H1 (cell line): ENCODE data around the gene TRIM46. TPM values are rescaled to one million over a fixed set of nuclear protein-coding genes. Genes with fewer than 3 reads are reported as not detected.

ENCODE experiments used
- CTCF ChIA-PET: fragments of 300-600 bp; sonication (Branson Sonifier 250); formaldehyde crosslinking; loops from one replicate; lab custom pipeline; 2021; ENCODE audit not compliant: partially characterized antibody; lab: Charles Lee
- POLR2A ChIA-PET: fragments of 300-600 bp; sonication (Branson Sonifier 250); formaldehyde crosslinking; loops from one replicate; lab custom pipeline; 2021; ENCODE audit warnings: inconsistent platforms; ENCODE audit not compliant: partially characterized antibody; lab: Charles Lee
- DNase-seq, 2 experiments: peaks; one replicate each; pipeline versions ENCODE4 v3.0.0 to v3.0.0-alpha.2; 2010 to 2022; ENCODE audit warnings: low spot score in 2 of 2, low read depth in 1 of 2, mixed read lengths in 1 of 2
- FAIRE-seq: peaks from 2 replicates; lab custom pipeline; 2011; peaks lifted over from hg19 to GRCh38; lab: Jason Lieb, UNC
- H2AFZ ChIP-seq: 2 replicates; pipeline ENCODE4 v1.8.1; 2012; ENCODE audit warnings: low read length, inconsistent platforms
- H2AK5ac ChIP-seq: 2 replicates; pipeline ENCODE4 v1.6.1; 2013; ENCODE audit warnings: low read depth, low read length
- H2BK120ac ChIP-seq: replicated peaks from 2 replicates; pipeline ENCODE3; 2013; ENCODE audit warnings: low read depth, low read length, inconsistent platforms
- H2BK12ac ChIP-seq: 2 replicates; pipeline ENCODE4 v1.6.1; 2013; ENCODE audit warnings: low read depth, low read length
- H2BK15ac ChIP-seq: 2 replicates; pipeline ENCODE4 v1.6.1; 2013; ENCODE audit warnings: low read length
- H2BK20ac ChIP-seq: 2 replicates; pipeline ENCODE4 v1.6.1; 2013; ENCODE audit warnings: low read length
- H2BK5ac ChIP-seq: 2 replicates; pipeline ENCODE4 v1.6.1; 2013; ENCODE audit warnings: low read depth, low read length
- H3K14ac ChIP-seq: 2 replicates; pipeline ENCODE4 v1.6.1; 2013; ENCODE audit warnings: inconsistent platforms; ENCODE audit not compliant: insufficient read length
- H3K18ac ChIP-seq: 2 replicates; pipeline ENCODE4 v1.6.1; 2013; ENCODE audit warnings: low read length; ENCODE audit errors: extremely low read depth
- H3K23ac ChIP-seq: 2 replicates; pipeline ENCODE4 v1.6.1; 2013; ENCODE audit warnings: inconsistent platforms; ENCODE audit not compliant: insufficient read length
- H3K23me2 ChIP-seq: 2 replicates; pipeline ENCODE4 v1.6.1; 2013; ENCODE audit warnings: low read depth, low read length
- H3K27ac ChIP-seq: 2 replicates; pipeline ENCODE4 v1.6.1; 2011; ENCODE audit warnings: low read depth, low read length, inconsistent platforms
- H3K27me3 ChIP-seq, 4 experiments: replicated peaks in 1 of 4; 1 replicate in 1 of 4; 2 replicates in 3 of 4; pipeline versions ENCODE4 v1.6.1 to v1.8.1; 2011 to 2013; ENCODE audit warnings: low read length in 3 of 4, mild to moderate bottlenecking in 3 of 4, inconsistent platforms in 2 of 4, mixed read lengths in 2 of 4, moderate library complexity in 1 of 4; ENCODE audit not compliant: control insufficient read depth in 3 of 4, insufficient read depth in 3 of 4; ENCODE audit errors: extremely low read depth in 1 of 4
- H3K36me3 ChIP-seq, 4 experiments: 2 replicates each; pipeline versions ENCODE4 v1.6.1 to v1.8.1; 2011 to 2013; ENCODE audit warnings: mild to moderate bottlenecking in 4 of 4, low read length in 3 of 4, moderate library complexity in 2 of 4, control low read depth in 1 of 4, inconsistent platforms in 1 of 4; ENCODE audit not compliant: insufficient read depth in 4 of 4, control insufficient read depth in 2 of 4
- H3K4ac ChIP-seq: replicated peaks from 2 replicates; pipeline ENCODE3; 2013; ENCODE audit warnings: low read length, low read depth, mixed read lengths, inconsistent platforms; ENCODE audit not compliant: insufficient read length
- H3K4me1 ChIP-seq, 4 experiments: replicated peaks in 1 of 4; 1 replicate in 1 of 4; 2 replicates in 3 of 4; pipeline versions ENCODE4 v1.6.1 to v1.8.1; 2011 to 2013; ENCODE audit warnings: low read length in 3 of 4, inconsistent platforms in 2 of 4, mixed read lengths in 1 of 4; ENCODE audit not compliant: insufficient read depth in 4 of 4, control insufficient read depth in 3 of 4
- H3K4me2 ChIP-seq, 2 experiments: 2 replicates each; pipeline versions ENCODE4 v1.6.1 to v1.8.1; 2011 to 2013; ENCODE audit warnings: low read depth in 2 of 2, low read length in 2 of 2, control low read depth in 1 of 2, inconsistent platforms in 1 of 2, mild to moderate bottlenecking in 1 of 2; ENCODE audit not compliant: insufficient read depth in 1 of 2
- H3K4me3 ChIP-seq, 4 experiments: fragments of 200-600, 300-600 bp in 1 of 4; sonication (generic), shearing (Covaris generic), sonication (Bioruptor Twin) in 1 of 4; 2 replicates each; pipeline versions ENCODE4 v1.5.1 to v1.8.1; 2011 to 2016; ENCODE audit warnings: low read length in 4 of 4, low read depth in 3 of 4, control low read depth in 2 of 4, inconsistent platforms in 2 of 4, mild to moderate bottlenecking in 2 of 4, mixed read lengths in 1 of 4, moderate library complexity in 1 of 4; ENCODE audit not compliant: insufficient read depth in 2 of 4; ENCODE audit errors: extremely low read depth in 1 of 4
- H3K56ac ChIP-seq: replicated peaks from 2 replicates; pipeline ENCODE3; 2013; ENCODE audit warnings: low read depth, mild to moderate bottlenecking, mixed read lengths, low read length, inconsistent platforms; ENCODE audit not compliant: insufficient read length
- H3K79me1 ChIP-seq: 2 replicates; pipeline ENCODE4 v1.6.1; 2013; ENCODE audit warnings: low read depth, low read length, control low read depth
- H3K79me2 ChIP-seq, 2 experiments: 2 replicates each; pipeline versions ENCODE4 v1.6.1 to v1.8.1; 2012 to 2013; ENCODE audit warnings: low read length in 2 of 2, mild to moderate bottlenecking in 2 of 2, inconsistent platforms in 1 of 2; ENCODE audit not compliant: insufficient read depth in 2 of 2, control insufficient read depth in 1 of 2
- H3K9ac ChIP-seq, 4 experiments: replicated peaks in 1 of 4; 1 replicate in 1 of 4; 2 replicates in 3 of 4; pipeline versions ENCODE4 v1.6.1 to v1.8.1; 2011 to 2013; ENCODE audit warnings: low read depth in 3 of 4, low read length in 3 of 4, control low read depth in 2 of 4, mild to moderate bottlenecking in 2 of 4, moderate library complexity in 2 of 4, inconsistent platforms in 1 of 4; ENCODE audit errors: extremely low read depth in 1 of 4
- H3K9me3 ChIP-seq, 2 experiments: 2 replicates each; pipeline versions ENCODE4 v1.6.1 to v1.8.1; 2012 to 2013; ENCODE audit warnings: mild to moderate bottlenecking in 2 of 2, moderate library complexity in 2 of 2, control low read depth in 1 of 2, inconsistent platforms in 1 of 2, low read depth in 1 of 2, low read length in 1 of 2, mixed read lengths in 1 of 2; ENCODE audit not compliant: insufficient read depth in 2 of 2
- H4K20me1 ChIP-seq, 2 experiments: replicated peaks in 1 of 2; 2 replicates each; pipeline versions ENCODE3 to v1.8.1; 2011 to 2013; ENCODE audit warnings: inconsistent platforms in 2 of 2, low read length in 2 of 2, mild to moderate bottlenecking in 1 of 2; ENCODE audit not compliant: insufficient read depth in 2 of 2, control insufficient read depth in 1 of 2
- H4K5ac ChIP-seq: 2 replicates; pipeline ENCODE4 v1.6.1; 2013; ENCODE audit warnings: low read length, low read depth, mixed read lengths, inconsistent platforms; ENCODE audit not compliant: insufficient read length
- H4K8ac ChIP-seq: 2 replicates; pipeline ENCODE4 v1.8.0; 2013; ENCODE audit warnings: mild to moderate bottlenecking, moderate library complexity, low read length, inconsistent platforms; ENCODE audit not compliant: insufficient read depth; ENCODE audit errors: extremely low read depth
- H4K91ac ChIP-seq: replicated peaks from 2 replicates; pipeline ENCODE3; 2013; ENCODE audit warnings: low read length, mixed read lengths, inconsistent platforms; ENCODE audit not compliant: insufficient read length
- ATF3 ChIP-seq: IDR thresholded peaks from 2 replicates; pipeline ENCODE4 v1.6.1; 2011; ENCODE audit warnings: low read depth, mild to moderate bottlenecking, low read length; ENCODE audit not compliant: insufficient read depth
- CEBPB ChIP-seq: IDR thresholded peaks from 2 replicates; pipeline ENCODE4 v1.6.1; 2012; ENCODE audit warnings: low read depth, low read length
- WGBS, 2 experiments: shearing (Covaris generic) in 1 of 2; methylation state at CpG; one replicate each; pipeline versions ENCODE4 v1.1.6 to v1.1.7; 2013 to 2015; ENCODE audit warnings: low lambda C conversion rate in 2 of 2, mixed read lengths in 2 of 2, inconsistent platforms in 1 of 2, low coverage in 1 of 2, missing lambda C conversion rate in 1 of 2; ENCODE audit not compliant: insufficient replicate concordance in 2 of 2, insufficient coverage in 1 of 2, insufficient read length in 1 of 2; ENCODE audit errors: extremely low coverage in 1 of 2, missing lambda C conversion rate in 1 of 2; 5-methylcytosine and 5-hydroxymethylcytosine counted together
- polyA plus RNA-seq, 7 experiments: library from polyadenylated mRNA; depleted of rRNA in 3 of 7; stranded (reverse) in 5 of 7; unstranded in 2 of 7; fragments of >200 nt in 5 of 7; fragments of 200-250 nt in 2 of 7; gene quantifications; 1 replicate in 5 of 7; 2 replicates in 1 of 7; 4 replicates in 1 of 7; pipeline versions ENCODE4 v1.2.1 to v1.2.3, GENCODE V29; 2011 to 2013; ENCODE audit warnings: missing spikeins in 2 of 7, mixed read lengths in 2 of 7
- total RNA-seq: library from RNA; stranded (reverse); fragmentation: NEBNext Ultra II Directional; extraction: Animal tissue kit (Norgen Biotek cat#: 25700); gene quantifications from 2 replicates; pipeline ENCODE4 v1.2.1, GENCODE V29; 2021

Gene TRIM46
- total and polyA plus RNA-seq, 2 of the 8 experiments (the other 6 are each of a cell fraction or from before 2014, with no cell fraction given), result 15.5 to 21.6 TPM

GRCh38 chr1:155178441-155179111 is 4.9 kb downstream of the TRIM46 start:
- Histone ChIP-seq H4K8ac (no peak overlapping the region), H3K4me2 (no peak overlapping the region), H4K91ac (no peak overlapping the region), H3K18ac (no peak overlapping the region), H2AK5ac (no peak overlapping the region), H3K27ac (no peak overlapping the region), H3K9me3 (no peaks in the 10 kb centered on the region), H4K5ac (no peak overlapping the region), H3K4ac (no peak overlapping the region), H2BK120ac (no peak overlapping the region), H2BK15ac (no peak overlapping the region), H3K9ac (no peak overlapping the region), H3K23ac (no peak overlapping the region), H3K14ac (no peak overlapping the region), H3K4me3 (no peak overlapping the region), H3K56ac (no peak overlapping the region), H2BK12ac (no peak overlapping the region), H3K79me1 (no peaks in the 10 kb centered on the region; the same call in 1 of the 2 replicates), H3K79me2 (peaks cover 0 to 4% of the 10 kb centered on the region in 2 experiments; a peak in 1 of 4 replicates), H2AFZ (no peak overlapping the region), H2BK20ac (no peak overlapping the region), H4K20me1 (peaks cover 8 to 10% of the 10 kb centered on the region in 2 experiments), H3K27me3 (no peaks in the 10 kb centered on the region), H2BK5ac (no peak overlapping the region), H3K36me3 (peaks cover 15 to 46% (median 31%) of the 10 kb centered on the region in 4 experiments), H3K4me1 (peaks cover 0 to 18% (median 8%) of the 10 kb centered on the region in 4 experiments; a peak in 5 of 7 replicates), H3K23me2 (peaks cover 10% of the 10 kb centered on the region; the same call in 1 of the 2 replicates)
- WGBS, 2 experiments, result 94% methylated on average over 15 of the region's 30 CpGs; no CpG with 5 or more reads in 1 of the 2 experiments
- no peak for TF ChIP-seq ATF3
- peak; percentile 57 for TF ChIP-seq CEBPB
- ChIA-PET POLR2A (interaction anchor here (1.6 to 20.5 kb wide), 4 partner anchors 8 to 49 kb away, joined by 3 to 512 read pairs (median 10); partner anchors contain the start of genes MTX1 and THBS3), CTCF (interaction anchor here (0.7 to 7.9 kb wide), 5 partner anchors 8 to 93 kb away, joined by 3 to 107 read pairs (median 4); partner anchors contain the start of gene THBS3)
- FAIRE-seq, result no peak
- no peak for DNase-seq
